MM.1S (cell line): Measurements from ENCODE around the gene OMG.

Experiments used
- EZH2 ChIP-seq: fragments of 300-600 bp; sonication (generic); optimal IDR thresholded peaks from 2 replicates; pipeline ENCODE3; 2017; ENCODE audit warnings: low read depth, mild to moderate bottlenecking, antibody characterized with exemption, low read length, mixed read lengths
- EZH2phosphoT487 ChIP-seq: fragments of 300-600 bp; sonication (generic); IDR thresholded peaks from 2 replicates; pipeline ENCODE4 v1.6.1; 2018; ENCODE audit warnings: antibody characterized with exemption, low read length
- TF ChIP-seq, protein P1 (sequence below): fragments of 300-600 bp; sonication (generic); IDR thresholded peaks from 2 replicates; pipeline ENCODE4 v1.5.1; 2016; ENCODE audit warnings: antibody characterized with exemption, low read length, mixed read lengths

DNA sequence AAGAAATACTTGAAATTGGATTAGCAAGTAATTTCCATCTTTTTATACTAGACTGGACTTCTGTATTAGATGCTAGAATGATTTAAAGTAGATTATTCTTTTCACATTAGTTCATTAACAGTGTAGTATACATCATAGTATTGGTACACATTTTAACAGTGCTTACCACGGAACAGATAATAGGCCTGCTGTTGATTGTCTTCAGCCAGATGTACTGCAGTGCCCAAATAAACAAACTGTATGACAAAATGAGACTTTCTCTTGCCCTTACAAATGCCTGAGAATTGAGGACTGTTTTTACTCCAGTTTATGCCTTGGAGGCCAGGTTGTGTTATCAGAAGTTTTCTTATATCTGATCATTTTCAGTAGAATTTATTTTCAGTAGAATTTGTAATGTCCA lies 23.8 kb upstream of the OMG start:
- TF ChIP-seq, protein P1, sequence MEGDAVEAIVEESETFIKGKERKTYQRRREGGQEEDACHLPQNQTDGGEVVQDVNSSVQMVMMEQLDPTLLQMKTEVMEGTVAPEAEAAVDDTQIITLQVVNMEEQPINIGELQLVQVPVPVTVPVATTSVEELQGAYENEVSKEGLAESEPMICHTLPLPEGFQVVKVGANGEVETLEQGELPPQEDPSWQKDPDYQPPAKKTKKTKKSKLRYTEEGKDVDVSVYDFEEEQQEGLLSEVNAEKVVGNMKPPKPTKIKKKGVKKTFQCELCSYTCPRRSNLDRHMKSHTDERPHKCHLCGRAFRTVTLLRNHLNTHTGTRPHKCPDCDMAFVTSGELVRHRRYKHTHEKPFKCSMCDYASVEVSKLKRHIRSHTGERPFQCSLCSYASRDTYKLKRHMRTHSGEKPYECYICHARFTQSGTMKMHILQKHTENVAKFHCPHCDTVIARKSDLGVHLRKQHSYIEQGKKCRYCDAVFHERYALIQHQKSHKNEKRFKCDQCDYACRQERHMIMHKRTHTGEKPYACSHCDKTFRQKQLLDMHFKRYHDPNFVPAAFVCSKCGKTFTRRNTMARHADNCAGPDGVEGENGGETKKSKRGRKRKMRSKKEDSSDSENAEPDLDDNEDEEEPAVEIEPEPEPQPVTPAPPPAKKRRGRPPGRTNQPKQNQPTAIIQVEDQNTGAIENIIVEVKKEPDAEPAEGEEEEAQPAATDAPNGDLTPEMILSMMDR = no peak
- TF ChIP-seq EZH2 (no peak), EZH2phosphoT487 (no peak)
